Skeletal muscle tissue (tissue), 1 donor: Measurements from ENCODE around the gene TIGAR. TPM values are rescaled to one million over a fixed set of nuclear protein-coding genes. Genes with fewer than 3 reads are reported as not detected.

ENCODE experiments used
- total RNA-seq: library from RNA; depleted of rRNA; stranded (reverse); fragments of >200 nt; gene quantifications from one replicate; pipeline ENCODE4 v1.2.3, GENCODE V29; 2014

The TIGAR gene
- total RNA-seq, 1 donor from 2014 or later = 3.1 TPM

Other genes with a start within 250 kb of the TIGAR start
- 152 TPM for gene CCND2, start 47.5 kb upstream of the TIGAR start, total RNA-seq
- under 0.01 TPM for gene FGF23, start 58.5 kb downstream of the TIGAR start, total RNA-seq
- 16.2 TPM for gene FGF6, start 124.6 kb downstream of the TIGAR start, total RNA-seq
- 4.2 TPM for gene RAD51AP1, start 217.7 kb downstream of the TIGAR start, total RNA-seq
- gene DYRK4, start 241.0 kb downstream of the TIGAR start, total RNA-seq = 13.6 TPM